Measurements from ENCODE around the gene TDRD3. TPM values are rescaled to one million over a fixed set of nuclear protein-coding genes. Genes with fewer than 3 reads are reported as not detected.

Gene TDRD3
- total and polyA plus RNA-seq, 7 donors = 14.0 to 39.7 (median 29.1) TPM

- intact Hi-C loops (cut with DNase I) = loop anchor here in 1 of 2 donors (10.0 kb wide), 1 partner anchor 965 kb away; no protein-coding TSS in a partner anchor
- Histone ChIP-seq H3K9me3 (no peaks in the 10 kb centered on the region), H3K36me3 (ENCODE audit: insufficient read depth in 1 of 2, low read depth in 1 of 2) (no peaks in the 10 kb centered on the region), H3K27me3 (ENCODE audit: insufficient read depth in 3 of 3, low read length in 2 of 3) (no peaks in the 10 kb centered on the region), H3K4me1 (no peaks in the 10 kb centered on the region), H3K27ac (no peak overlapping the region), H3K4me3 (no peak overlapping the region)
- ATAC-seq = no peak
- 87 to 91% (median 90%) methylated on average over 3 of the region's 3 CpGs for WGBS, 3 donors
- DNase-seq = no peak
- TF ChIP-seq, protein P1, sequence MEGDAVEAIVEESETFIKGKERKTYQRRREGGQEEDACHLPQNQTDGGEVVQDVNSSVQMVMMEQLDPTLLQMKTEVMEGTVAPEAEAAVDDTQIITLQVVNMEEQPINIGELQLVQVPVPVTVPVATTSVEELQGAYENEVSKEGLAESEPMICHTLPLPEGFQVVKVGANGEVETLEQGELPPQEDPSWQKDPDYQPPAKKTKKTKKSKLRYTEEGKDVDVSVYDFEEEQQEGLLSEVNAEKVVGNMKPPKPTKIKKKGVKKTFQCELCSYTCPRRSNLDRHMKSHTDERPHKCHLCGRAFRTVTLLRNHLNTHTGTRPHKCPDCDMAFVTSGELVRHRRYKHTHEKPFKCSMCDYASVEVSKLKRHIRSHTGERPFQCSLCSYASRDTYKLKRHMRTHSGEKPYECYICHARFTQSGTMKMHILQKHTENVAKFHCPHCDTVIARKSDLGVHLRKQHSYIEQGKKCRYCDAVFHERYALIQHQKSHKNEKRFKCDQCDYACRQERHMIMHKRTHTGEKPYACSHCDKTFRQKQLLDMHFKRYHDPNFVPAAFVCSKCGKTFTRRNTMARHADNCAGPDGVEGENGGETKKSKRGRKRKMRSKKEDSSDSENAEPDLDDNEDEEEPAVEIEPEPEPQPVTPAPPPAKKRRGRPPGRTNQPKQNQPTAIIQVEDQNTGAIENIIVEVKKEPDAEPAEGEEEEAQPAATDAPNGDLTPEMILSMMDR (IDR thresholded peaks at IDR 0.05) = no peak
Observed at GRCh38 chr13:60379837-60380565, 17.0 kb upstream of the TDRD3 start.

DNA sequence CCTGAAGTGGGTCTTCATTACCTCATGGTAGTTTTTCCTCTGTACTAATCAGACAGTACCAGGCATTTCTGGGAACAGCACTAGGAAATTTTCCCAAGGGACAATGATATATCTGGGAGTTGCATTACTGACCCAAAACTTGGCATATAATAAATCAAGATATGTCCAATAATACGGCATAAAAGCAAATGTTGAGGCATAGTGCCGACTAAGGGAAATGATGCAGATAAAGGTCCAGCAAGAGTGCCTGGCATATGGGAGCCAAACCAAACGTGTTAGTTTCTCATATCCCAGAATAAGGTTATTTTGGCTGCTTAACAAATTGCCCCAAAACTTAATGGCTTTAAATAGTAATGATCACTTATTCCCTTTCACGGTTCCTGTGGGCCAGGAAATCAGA lies 12.1 kb upstream of the TDRD3 start:
- H3K27ac ChIP-seq = no peak overlapping the region
- no peaks in the 10 kb centered on the region for H3K9me3 ChIP-seq
- ATAC-seq = no peak
- TF ChIP-seq, protein P1 (IDR thresholded peaks at IDR 0.05) = no peak
- H3K4me1 ChIP-seq = no peaks in the 10 kb centered on the region
- 59 to 69% (median 59%) methylated on average over 4 of the region's 4 CpGs for WGBS, 3 donors
- intact Hi-C loops (cut with DNase I) = loop anchor here in 1 of 2 donors (10.0 kb wide), 1 partner anchor 970 kb away; no protein-coding TSS in a partner anchor
- H3K27me3 ChIP-seq (ENCODE audit: insufficient read depth in 3 of 3, low read length in 2 of 3) = no peaks in the 10 kb centered on the region
- DNase-seq = no peak
- no peaks in the 10 kb centered on the region for H3K36me3 ChIP-seq (ENCODE audit: insufficient read depth in 1 of 2, low read depth in 1 of 2)
- no peak overlapping the region for H3K4me3 ChIP-seq

- intact Hi-C loops (cut with DNase I) = loop anchor here in 1 of 2 donors (10.0 kb wide), 1 partner anchor 971 kb away; no protein-coding TSS in a partner anchor
- TF ChIP-seq, protein P1 (IDR thresholded peaks at IDR 0.05) = no peak
- Histone ChIP-seq H3K27me3 (ENCODE audit: insufficient read depth in 3 of 3, low read length in 2 of 3) (no peaks in the 10 kb centered on the region), H3K36me3 (ENCODE audit: insufficient read depth in 1 of 2, low read depth in 1 of 2) (no peaks in the 10 kb centered on the region), H3K4me1 (no peaks in the 10 kb centered on the region), H3K27ac (no peak overlapping the region), H3K9me3 (no peaks in the 10 kb centered on the region), H3K4me3 (no peak overlapping the region)
- no peak for DNase-seq
- WGBS, 3 donors = 68 to 79% (median 70%) methylated on average over 2 of the region's 2 CpGs
- no peak for ATAC-seq
Observed at GRCh38 chr13:60386250-60386649, 10.8 kb upstream of the TDRD3 start.

DNA sequence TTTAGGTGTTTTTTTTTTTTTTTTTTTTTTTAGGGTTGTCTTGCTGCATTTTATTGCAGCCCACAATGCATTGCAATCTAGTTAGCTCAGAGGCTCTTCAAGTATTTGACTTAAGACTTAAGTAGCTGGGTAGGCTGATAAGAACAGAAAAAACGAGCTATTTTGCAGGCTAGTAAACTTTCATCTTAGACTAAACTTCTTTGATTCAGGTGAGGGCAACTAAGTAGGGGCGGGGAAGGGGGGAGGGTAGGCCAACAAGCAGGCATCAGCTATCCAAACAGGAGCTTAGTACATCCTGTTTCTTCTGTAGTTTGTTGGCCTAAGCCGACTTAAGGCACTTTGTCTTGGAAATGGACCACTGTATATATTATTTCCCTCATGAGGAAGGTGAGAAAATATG lies 4.9 kb upstream of the TDRD3 start:
- intact Hi-C loops (cut with DNase I) = no loop called here
- TF ChIP-seq, protein P1 (IDR thresholded peaks at IDR 0.05) = no peak
- H3K36me3 ChIP-seq (ENCODE audit: insufficient read depth in 1 of 2, low read depth in 1 of 2) = no peaks in the 10 kb centered on the region

More for the DNA sequence above, 4.9 kb upstream of the TDRD3 start:
- 55 to 59% (median 55%) methylated on average over 3 of the region's 3 CpGs for WGBS, 3 donors
- Histone ChIP-seq H3K4me3 (no peak overlapping the region), H3K27me3 (ENCODE audit: insufficient read depth in 3 of 3, low read length in 2 of 3) (no peaks in the 10 kb centered on the region), H3K4me1 (no peaks in the 10 kb centered on the region), H3K27ac (no peak overlapping the region), H3K9me3 (no peaks in the 10 kb centered on the region)
- ATAC-seq (no peak), DNase-seq (no peak)

All from psoas muscle (tissue), 8 donors.